GM19043 (cell line): Measurements from ENCODE around the gene RNASEH1.

ENCODE experiments used
- ATAC-seq: cut with Tn5 transposase; IDR thresholded peaks from one replicate; pipeline ENCODE4 v1.9.1; 2021; ENCODE audit warnings: low read depth; ENCODE audit not compliant: unreplicated experiment

The RNASEH1 gene

DNA sequence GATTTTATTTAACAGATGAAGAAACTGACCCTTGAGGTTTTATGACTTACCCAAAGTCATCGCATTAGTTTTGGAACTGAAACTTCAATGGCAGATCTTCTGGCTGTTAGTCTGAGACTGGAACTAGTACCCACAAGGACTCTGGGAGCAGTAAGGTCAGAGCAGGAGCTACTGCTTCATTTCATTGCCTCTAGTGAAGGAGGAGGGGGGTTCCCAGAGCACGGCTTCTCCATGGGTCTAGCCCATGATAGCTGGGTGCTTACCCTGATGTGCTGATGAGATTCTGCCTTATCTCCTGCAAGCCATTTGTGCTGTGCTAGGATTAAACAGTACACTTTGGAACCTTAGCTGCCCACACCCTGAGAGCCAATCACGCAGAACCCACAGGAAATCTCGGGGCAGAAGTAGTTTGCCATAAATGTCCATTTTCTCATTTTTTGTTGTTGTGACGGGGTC lies 5.4 kb upstream of the RNASEH1 start:
- ATAC-seq: peak; percentile 40

GRCh38 chr2:3557639-3558204 lies 411 bp downstream of the RNASEH1 start:
- peak; percentile 15 for ATAC-seq

GRCh38 chr2:3553946-3554345 lies 4.2 kb downstream of the RNASEH1 start:
- ATAC-seq: no peak

DNA sequence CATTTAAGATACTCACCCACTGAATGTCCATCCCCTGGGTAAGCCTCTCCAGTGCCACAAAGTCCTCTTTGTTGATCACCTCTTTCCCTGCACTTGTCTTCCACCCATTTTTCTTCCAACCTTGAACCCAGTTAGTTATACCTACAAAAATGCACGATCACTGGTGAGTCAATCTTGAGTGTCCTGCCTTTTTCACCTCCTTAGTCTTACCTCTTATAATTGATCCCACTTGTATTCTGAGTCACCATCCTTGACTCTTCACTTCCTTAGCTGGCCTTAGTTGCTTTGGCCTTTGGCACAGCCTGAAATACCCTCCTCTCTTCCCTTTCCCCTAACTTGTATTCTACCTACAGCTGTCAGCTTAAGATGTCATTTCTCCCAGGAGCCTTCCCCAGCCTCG lies 10.2 kb downstream of the RNASEH1 start:
- ATAC-seq: no peak

- ATAC-seq: no peak
Measured at GRCh38 chr2:3545788-3546478, 12.2 kb downstream of the RNASEH1 start.

- no peak for ATAC-seq
Measured at GRCh38 chr2:3543023-3543683, 15.0 kb downstream of the RNASEH1 start.

DNA sequence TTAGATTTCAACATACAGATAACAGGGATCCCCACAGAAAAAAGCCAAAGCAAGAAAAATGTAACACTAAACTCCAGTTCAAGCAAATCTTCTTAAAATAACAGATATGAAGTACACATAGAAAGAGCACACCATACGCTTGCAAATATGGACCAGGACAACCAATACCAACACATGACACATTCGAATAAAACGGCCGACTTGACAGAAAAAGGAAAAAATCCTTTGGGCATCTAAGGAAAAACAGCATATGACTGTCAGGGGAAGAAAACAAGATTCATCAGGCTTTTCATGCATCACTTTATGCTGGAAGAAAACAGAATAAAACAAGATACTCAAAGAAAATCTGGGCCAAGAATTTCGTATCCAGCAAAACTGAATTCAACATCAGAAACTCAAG lies 16.0 kb downstream of the RNASEH1 start:
- no peak for ATAC-seq

- no peak for ATAC-seq
Measured at GRCh38 chr2:3539836-3540235, 18.3 kb downstream of the RNASEH1 start.

- peak; percentile 58 for ATAC-seq
Measured at GRCh38 chr2:3536682-3537632, 21.2 kb downstream of the RNASEH1 start.

- no peak for ATAC-seq
Measured at GRCh38 chr2:3535794-3536681, 22.1 kb downstream of the RNASEH1 start.

GRCh38 chr2:3535467-3535793 lies 22.7 kb downstream of the RNASEH1 start:
- no peak for ATAC-seq

- ATAC-seq: no peak
Measured at GRCh38 chr2:3534251-3534814, 23.8 kb downstream of the RNASEH1 start.

- no peak for ATAC-seq
Measured at GRCh38 chr2:3533836-3534235, 24.3 kb downstream of the RNASEH1 start.

DNA sequence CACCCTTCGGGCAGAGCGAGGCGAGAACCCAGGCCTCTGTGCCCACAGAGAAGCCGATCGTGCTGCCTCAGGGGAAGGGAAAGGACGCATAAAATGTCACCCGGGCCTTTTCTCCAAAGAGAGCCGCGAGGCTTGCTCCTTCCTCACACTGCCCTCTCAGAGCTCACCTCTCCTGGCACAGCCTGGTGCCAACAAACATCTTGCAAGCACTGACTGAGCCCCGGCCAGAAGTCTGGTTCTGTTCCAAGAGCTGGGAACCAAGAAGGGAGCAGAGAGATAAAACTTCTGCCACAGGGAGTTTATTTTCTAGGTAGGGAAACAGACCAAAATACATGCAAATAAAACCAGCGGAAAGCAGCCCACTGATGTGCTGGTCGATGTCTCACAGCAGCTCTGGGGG lies 25.2 kb downstream of the RNASEH1 start:
- ATAC-seq: no peak

GRCh38 chr2:3529316-3530025 lies 28.7 kb downstream of the RNASEH1 start:
- no peak for ATAC-seq

DNA sequence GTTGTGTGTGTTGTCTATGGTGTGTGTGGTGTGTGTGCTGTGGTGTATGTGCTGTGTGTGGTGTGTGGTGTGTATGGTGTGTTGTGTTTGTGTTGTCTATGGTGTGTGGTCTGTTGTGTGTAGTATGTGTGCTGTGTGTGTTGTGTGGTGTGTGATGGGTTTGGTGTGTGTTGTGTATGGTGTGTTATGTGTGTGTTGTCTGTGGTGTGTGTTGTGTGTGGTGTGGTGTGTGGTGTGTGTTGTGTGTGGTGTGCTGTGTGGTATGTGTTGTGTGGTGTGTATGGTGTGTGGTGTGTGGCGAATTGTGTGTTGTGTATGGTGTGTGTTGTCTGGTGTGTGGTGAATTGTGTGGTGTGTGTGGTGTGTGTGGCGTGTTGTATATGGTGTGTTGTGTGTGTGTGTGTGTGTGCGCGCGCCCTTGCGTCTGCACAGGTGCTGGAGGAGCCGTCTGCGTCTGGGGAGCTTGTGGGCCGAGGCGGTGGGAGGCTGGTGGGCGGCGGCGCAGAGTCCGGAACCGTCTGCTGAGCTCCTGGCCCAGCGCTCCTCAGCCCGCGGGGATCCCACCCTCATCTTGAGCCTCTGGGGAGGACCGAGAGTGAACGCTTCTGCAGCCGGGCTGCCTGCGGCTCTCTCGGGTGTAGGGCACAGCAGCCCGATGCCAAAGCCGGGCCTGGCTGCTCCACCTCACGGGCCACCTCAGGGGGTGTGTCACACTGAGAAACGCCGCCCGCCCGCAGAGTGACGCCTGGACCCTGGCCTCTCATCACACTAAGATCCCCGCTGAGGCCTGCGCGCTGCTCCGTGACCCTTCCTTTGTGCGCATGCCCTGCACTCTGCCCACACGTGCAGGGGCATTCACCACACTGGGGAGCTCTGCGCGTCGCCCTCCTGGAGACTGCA lies 30.0 kb downstream of the RNASEH1 start:
- ATAC-seq: no peak

GRCh38 chr2:3526871-3527270 lies 31.3 kb downstream of the RNASEH1 start:
- no peak for ATAC-seq

DNA sequence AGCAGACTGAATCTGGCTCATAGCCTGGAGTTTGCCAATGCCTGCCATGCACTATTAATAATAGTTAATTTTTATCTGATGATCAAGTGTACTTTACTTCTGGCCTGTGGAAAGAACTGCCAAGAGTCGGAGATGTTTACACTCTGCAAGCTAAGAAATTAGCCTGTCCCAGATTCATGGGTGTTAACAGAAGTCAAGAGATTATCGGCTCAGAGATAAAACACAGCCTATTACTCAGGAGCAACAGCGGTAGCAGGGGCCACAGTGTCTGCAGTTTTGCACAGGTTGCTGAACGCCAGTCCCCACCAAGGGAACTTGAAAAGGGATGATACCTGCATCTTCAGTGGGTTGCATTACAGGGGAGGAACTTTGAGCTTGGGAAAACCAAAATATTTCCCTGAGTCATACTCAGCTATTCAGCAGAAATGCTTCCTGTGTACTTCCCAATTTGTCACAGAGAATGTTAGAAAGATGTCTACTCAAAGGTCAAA lies 34.5 kb downstream of the RNASEH1 start:
- no peak for ATAC-seq
